ENCODE measurements around the gene MAP2K2. TPM values are rescaled to one million over a fixed set of nuclear protein-coding genes. Genes with fewer than 3 reads are reported as not detected.
"Not testable (repeated sequence)": the region's sequence is repeated elsewhere in the genome, so short reads cannot be mapped to it uniquely, and the experiment has no call there.

MAP2K2 gene
- total RNA-seq, 1 donor from 2014 or later, result 156 TPM

DNA sequence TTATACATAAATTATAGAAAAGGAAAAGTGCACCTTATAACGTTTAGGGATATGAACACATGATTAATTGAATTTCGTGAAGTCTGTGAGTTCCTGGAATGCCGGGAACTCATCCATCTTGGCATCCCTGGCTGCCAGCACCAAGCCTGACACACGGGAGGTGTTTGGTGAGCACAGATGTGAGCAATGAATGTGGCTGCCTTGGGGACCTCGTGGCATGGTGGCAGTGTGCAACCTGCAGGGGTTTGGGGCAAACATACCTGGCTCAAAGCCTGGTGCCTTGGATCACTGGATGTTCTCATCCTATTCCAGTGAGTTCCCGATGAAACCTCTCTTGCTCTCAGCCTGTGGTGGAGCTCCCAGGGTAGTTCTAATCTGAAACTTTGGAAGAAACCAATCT, 10.4 kb upstream of the MAP2K2 start:
- intact Hi-C loops (cut with micrococcal nuclease), result no loop called here

DNA sequence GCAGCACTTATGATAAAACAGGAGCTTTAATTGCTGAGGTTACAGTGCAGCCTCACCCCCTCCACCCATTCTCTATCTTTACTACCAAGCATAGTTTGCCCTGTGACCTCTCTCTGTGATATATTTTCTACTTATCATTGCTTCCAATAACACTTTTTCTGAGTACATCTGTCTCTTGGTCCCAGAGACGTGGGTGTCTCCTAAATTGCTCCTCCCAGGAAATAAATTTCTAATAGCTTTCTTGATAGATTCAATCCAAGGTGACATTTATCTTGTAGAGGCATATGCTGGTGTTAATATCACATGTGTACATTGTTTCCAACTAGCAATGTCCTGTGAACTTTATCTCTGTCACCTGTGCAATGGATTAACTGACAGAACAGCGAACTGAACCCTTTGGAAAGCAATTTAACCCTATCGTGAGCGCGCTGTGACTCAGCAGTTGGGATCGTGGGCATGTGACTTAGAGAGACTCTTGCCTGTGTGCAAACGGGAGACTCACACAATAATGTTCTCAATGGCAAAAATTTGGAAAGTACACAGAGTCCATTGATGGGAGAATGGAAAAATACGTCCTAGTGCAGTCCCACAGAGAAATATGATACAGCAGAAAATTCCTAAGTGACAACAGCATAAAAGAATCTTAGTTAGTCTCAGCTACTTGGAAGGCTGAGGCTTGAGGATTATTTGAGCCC, 7.0 kb upstream of the MAP2K2 start:
- intact Hi-C loops (cut with micrococcal nuclease), result no loop called here

DNA sequence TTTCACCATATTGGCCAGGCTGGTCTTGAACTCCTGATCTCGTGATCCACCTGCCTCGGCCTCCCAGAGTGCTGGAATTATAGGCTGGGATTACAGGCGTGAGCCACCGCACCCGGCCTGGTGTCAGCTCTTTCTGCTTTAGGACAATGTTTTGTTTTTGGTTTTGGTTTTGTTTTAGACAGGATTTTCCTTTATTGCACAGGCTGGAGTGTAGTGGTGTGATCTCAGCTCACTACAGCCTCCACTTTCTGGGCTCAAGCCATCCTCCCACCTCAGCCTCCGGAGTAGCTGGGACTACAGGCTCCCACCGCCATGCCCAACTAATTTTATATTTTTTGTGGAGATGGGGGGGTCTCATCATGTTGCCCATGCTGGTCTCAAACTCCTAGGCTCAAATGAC, 5.1 kb upstream of the MAP2K2 start:
- intact Hi-C loops (cut with micrococcal nuclease), result not testable (repeated sequence)

DNA sequence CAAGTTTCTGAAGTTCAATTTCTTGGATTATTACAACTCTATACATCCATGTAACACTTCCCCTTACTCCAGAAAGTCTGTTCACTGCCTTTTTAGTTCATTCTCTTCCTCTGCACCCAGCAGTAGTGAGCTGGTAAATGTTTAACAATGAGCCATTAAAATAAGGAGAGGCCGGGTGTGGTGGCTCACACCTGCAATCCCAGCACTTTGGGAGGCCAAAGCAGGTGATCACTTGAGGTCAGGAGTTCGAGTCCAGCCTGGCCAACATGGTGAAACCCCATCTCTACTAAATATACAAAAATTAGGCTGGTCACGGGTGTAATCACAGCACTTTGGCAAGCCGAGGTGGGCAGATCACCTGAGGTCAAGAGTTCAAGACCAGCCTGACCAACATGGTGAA, 3.4 kb upstream of the MAP2K2 start:
- intact Hi-C loops (cut with micrococcal nuclease), result not testable (repeated sequence)

DNA sequence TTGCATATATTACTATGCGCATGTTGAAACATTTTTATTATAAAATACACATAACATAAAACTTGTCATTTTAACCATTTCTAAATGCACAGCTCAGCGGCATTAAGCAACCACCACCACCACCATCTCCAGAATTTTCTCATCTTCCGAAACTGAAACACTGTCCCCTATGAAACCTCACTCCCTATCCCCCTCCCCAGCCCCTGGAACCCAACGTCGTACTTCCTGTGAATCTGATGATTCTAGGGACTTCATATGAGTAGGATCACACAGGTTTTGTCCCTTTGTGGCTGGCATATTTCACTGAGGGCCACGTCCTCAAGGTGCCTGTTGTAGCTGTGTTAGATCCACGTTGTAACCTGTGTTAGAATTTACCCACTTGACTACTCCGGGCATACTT, 716 bp upstream of the MAP2K2 start:
- intact Hi-C loops (cut with micrococcal nuclease), result loop anchor here (1.0 to 5.0 kb wide), 9 partner anchors 14 to 598 kb away; partner anchors contain the start of genes ANKRD24, APBA3, DPP9 and EEF2

DNA sequence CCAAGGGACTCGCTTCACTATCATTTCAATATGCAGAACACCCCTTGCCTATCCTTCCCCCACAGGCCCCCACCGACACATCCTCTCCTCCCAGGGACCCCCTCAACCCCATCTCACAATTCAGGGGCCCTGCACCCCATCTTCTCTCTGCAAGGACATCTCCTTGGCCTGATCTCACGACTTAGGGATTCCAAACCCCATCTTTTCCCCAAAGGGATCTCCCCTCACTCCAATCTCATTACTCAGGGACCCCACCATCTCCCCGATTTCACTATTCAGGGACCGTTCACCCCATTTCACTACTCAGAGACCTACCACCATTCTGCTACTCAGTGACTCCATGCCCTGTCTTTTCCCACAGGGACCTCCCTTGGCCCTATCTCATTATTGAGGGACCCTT, 1.4 kb downstream of the MAP2K2 start:
- intact Hi-C loops (cut with micrococcal nuclease), result loop anchor here (5.0 kb wide), 4 partner anchors 35 to 600 kb away; partner anchors contain the start of genes APBA3, DPP9, MRPL54 and PIAS4

DNA sequence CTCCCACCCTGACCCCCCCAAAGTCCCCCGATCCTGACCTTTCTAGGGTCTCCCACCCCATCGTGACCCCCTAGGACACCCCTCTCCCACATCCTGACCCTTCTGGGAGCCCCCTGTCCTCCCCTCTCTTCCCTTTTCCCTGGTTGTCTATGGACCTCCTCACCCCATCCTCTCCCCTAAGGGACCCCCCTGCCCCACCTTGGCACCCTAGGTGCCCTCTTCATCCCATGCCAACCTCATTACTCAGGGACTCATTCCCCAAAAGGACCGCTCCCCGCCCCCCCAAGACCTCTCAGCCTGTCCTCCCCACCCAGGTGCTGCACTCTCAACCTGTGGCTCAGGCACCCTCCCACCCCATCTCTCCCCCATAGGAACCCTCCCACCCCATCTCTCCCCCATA, 2.1 kb downstream of the MAP2K2 start:
- intact Hi-C loops (cut with micrococcal nuclease), result loop anchor here (5.0 kb wide), 4 partner anchors 35 to 600 kb away; partner anchors contain the start of genes APBA3, DPP9, MRPL54 and PIAS4

DNA sequence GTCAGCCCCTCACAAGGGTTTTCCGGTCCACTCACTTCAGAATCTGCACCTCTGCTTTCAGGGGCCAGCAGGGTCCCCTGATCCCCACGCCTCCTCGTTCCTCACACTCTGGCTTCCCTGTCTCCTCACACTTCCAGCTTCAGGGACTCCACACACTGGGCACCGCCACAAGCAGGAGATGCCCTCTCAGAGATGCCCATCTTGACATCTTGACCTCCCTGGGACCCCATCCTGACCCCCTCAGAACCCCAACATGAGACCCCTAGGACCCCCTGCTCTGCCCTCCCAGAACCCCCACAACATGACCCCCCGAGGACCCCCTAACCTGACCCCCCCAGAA, 2.7 kb downstream of the MAP2K2 start:
- intact Hi-C loops (cut with micrococcal nuclease), result loop anchor here (5.0 kb wide), 4 partner anchors 34 to 601 kb away; partner anchors contain the start of genes APBA3, DPP9, MRPL54 and PIAS4

DNA sequence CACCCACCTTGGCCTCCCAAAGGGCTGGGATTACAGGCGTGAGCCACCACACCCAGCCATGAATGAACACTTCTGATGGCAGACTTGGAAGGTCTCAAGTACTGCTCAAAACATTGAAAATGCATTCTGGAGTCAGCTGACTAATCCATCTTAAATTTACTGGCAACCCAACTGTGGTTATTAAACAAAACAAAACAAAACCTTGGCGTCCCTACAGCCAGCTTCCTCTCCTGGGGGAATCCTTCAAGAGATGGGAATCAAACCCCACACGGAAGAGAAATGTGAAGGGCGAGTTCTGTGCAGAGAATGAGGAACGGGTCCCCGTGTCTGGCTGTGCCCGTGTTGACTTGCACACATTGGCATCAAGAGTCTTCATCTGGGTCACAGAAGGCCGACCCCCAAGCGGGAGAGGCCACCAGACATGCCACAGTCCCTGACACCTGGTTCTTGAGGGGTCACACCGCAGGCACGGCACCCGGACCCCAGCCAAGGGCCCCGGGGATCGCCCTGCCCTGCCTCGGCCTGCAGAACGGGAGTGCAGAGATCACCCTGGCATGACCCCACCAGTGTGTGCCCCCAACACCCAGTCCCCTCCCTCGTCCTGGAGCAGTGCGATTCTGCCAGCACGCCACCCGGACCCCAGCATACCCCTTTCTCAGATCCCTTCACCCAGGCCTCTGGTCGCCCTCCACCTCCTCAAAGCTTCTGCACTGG, 3.2 kb downstream of the MAP2K2 start:
- intact Hi-C loops (cut with micrococcal nuclease), result loop anchor here (5.0 kb wide), 4 partner anchors 33 to 602 kb away; partner anchors contain the start of genes APBA3, DPP9, MRPL54 and PIAS4

DNA sequence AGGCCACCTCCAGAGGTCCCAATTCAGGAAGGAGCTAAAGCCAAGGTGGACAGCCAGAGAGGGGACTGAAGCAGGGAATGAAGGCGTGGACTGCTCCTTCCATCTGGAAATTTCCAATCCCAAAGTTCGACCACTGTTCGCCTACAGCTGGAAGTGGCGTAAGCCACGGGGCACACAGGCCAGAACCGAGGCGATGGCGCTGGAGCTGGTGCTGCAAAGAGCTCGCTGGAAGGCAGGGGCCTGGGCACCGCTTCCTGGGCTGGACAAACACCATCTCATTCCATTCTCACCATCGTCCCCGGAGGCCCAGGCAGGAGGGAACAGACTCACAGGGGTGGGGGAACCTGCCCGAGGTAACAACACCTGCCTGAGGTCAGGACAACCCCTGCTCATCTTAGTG, 4.2 kb downstream of the MAP2K2 start:
- intact Hi-C loops (cut with micrococcal nuclease), result loop anchor here (5.0 kb wide), 4 partner anchors 32 to 603 kb away; partner anchors contain the start of genes APBA3, DPP9, MRPL54 and PIAS4

DNA sequence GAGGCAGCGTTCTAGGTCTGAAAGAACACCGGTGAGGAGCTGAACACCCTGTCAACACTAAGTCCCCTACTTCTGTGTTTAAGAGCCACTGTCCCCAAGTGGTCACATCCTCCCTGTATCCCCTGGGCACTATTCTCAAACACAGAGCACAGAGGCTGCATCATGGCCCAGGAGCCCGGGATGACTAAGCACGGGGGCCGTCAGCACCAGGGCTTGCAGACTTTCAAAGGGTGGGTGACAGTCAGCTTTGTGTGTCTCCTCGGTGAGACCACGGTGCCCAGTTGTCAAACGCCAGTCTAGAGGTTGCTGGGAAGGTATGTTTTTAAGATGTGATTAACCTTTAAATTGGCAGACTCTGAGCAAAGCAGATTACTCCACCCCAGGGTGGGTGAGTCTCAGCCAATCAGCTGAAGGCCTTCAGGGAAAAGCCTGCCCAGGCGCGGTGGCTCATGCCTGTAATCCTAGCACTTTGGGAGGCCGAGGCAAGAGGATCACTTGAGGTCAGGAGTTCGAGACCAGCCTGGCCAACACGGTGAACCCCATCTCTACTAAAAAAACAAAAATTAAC, 8.0 kb downstream of the MAP2K2 start:
- intact Hi-C loops (cut with micrococcal nuclease), result loop anchor here (1.0 to 2.0 kb wide), 2 partner anchors 7 to 49 kb away; partner anchors contain the start of gene ZBTB7A

DNA sequence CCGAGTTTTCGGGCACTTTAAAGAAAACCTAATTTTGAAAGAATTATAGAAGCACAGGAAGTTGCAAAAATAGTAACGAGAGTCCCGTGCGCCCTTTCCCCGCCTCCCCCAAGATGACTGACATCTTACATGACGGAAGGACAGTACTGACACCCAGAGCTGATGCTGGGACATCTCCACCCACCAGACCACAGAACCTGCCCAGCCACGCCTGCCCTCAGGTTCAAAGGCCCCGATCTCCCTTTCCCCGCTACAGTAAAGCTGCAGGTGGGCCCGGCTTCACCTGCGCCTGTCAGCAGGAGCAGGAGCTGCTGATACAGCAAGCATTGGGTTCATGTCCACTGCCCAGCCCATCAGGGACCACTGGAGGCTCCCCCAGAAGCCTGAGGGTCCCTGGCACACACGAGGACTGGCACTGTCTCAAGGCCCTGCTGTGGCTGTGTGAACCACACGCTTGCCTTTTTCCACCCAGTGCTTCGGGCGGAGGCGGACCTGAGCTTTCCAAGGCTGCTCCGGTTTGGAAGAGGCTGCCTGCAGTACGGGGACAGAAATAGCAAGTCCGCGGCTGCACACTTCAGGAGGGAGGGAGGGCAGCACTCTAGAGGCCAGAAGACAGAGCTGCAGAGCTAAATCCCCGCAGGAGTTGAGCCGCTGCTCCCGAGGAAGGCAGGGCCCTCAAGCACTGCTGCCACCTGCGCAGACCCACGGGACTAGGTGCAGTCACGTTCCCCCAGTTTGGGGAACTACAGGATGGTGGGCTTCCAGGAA, 8.7 kb downstream of the MAP2K2 start:
- intact Hi-C loops (cut with micrococcal nuclease), result loop anchor here (1.0 to 2.0 kb wide), 2 partner anchors 8 to 48 kb away; partner anchors contain the start of gene ZBTB7A

DNA sequence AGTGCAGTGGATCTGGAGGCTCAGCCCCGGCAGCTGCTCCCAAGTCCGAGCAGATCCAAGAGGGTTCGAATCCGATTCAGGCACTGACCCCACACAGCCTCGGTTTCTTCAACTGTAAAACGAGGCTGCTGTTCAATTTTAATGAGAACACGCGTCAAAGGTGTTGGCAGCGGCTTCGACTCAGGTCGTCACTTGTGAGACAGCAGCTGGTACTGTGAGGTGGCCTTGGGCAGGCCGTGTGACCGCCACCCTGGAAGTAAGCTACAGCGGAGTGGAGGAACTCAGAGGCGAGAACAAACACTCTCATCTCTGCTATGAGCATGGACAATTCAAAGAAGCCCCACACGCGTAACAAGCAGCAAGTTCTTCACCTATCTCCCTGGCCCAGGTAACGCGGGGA, 9.7 kb downstream of the MAP2K2 start:
- intact Hi-C loops (cut with micrococcal nuclease), result loop anchor here (2.0 kb wide), 1 partner anchor 47 kb away; the partner anchor contains the start of gene ZBTB7A

DNA sequence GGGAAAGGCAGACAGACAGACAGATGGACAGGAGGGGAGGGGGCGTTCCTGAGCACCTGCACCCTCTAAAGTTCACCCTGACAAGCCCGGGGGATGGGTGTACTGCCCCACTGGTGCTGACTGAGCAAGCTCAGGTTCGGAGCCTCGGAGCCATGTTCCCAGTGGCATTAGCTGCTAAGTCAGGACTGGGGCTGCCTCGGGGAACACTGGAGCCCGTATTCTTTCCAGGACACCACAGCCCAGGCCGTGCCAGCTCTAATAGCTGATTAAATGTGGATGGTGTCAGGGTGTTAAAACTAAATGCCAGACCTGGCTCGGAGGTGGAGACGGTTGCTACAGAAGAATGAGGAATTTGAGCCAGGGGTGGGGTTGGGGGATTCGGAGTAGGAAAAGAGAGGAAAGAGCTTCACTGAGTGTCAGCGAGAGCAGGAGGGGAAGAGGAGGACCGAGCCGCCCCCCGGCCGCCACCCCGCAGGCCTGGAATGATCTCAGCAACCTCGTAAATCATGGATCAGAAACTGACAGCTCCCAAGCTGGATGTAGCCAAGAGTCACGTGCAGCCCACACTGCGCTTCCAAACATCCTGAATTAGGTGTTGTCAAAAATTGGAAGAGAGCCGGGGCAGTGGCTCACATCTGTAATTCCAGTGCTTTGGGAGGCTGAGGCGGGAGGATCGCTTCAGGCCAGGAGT, 10.4 kb downstream of the MAP2K2 start:
- intact Hi-C loops (cut with micrococcal nuclease), result loop anchor here (2.0 kb wide), 1 partner anchor 47 kb away; the partner anchor contains the start of gene ZBTB7A

DNA sequence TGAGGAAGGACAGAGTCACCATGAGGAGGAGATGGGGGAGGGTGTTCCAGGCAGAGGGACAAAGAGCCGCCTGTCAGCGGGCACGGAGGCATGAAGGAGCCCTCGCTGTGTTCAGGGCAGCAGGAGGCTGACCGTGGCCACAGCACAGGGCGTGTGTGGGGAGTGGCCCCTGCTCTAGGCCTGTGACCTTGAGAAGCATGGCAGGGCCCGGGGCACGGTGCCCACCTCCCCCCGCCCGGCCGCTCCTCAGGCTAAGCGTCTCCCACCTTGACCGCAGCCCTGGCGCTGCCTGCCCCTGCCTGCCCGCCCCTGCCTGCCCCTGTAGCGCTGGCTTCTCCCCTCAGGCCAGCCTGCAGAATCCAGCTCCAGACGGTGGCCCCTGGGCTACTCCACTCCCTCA, 11.6 kb downstream of the MAP2K2 start:
- intact Hi-C loops (cut with micrococcal nuclease), result no loop called here

DNA sequence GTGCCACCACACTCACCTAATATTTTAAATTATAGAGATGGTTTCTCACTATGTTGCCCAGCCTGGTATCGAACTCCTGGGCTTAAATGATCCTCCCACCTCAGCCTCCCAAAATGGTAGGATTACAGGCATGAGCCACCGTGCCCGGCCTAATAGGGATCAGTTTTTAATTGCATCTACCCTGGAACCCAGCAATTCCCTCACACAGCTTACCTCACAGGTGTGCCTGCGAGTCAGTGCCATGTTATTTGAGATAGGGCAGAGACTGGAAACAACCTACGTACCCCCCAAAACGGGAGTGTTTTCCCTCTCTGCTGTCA, 14.3 kb downstream of the MAP2K2 start:
- intact Hi-C loops (cut with micrococcal nuclease), result no loop called here

DNA sequence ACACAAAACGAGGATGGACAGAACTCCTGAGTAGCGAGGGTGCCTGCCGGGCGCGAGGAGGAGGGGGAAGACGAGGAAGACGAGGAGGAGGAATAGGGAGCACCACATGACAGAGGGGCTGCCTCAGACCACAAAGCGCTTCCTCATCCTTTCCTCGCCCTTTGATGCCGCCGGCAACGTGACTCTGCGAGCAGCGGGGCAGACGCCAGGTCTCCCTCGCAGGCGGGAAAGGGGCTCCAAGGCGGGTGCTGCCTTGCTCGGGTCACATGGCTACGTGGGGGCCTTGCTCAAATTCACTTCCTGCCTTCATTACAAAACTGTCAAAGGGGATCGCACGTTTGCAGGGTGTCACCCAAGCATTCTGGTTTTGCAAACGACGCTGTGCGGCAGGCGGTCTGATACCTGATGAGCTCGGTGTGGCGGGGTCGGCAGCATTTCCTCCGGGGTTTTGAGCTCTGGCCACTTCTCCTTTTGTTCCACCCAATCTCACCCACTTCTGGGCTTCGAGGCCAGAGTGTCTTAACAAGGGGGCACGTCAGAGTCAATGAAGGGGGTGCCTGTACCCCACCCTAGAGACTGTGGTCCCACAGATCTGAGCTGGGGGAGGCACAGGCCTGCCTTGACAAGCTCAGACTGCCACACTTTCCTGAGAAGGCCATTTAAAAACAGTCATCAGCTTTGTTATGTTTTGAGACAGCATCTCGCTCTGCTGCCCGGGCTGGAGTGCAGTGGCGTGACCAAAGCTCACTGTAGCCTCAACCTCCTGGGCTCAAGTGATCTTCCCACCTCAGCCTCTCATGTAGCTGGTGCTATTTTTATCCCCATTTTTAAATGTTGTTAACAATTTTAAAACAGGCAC, 14.9 kb downstream of the MAP2K2 start:
- intact Hi-C loops (cut with micrococcal nuclease), result no loop called here

DNA sequence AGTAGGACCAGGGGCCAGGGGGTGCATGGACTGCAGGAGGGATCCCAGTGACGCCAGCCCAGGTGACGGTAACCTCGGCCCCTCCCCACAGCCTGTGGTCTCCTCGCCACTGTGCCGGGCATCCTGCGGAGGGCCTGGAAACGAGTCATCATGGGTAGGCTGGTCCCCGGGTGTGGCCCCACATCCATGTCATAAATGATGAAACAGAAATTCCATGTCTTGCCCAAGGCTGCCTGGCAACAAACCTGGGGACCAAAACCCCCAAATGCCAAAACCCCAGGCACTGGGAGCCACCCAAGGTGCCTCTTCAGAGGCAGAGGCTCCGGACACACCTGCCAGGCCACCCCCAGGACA, 20.9 kb downstream of the MAP2K2 start:
- intact Hi-C loops (cut with micrococcal nuclease), result no loop called here

DNA sequence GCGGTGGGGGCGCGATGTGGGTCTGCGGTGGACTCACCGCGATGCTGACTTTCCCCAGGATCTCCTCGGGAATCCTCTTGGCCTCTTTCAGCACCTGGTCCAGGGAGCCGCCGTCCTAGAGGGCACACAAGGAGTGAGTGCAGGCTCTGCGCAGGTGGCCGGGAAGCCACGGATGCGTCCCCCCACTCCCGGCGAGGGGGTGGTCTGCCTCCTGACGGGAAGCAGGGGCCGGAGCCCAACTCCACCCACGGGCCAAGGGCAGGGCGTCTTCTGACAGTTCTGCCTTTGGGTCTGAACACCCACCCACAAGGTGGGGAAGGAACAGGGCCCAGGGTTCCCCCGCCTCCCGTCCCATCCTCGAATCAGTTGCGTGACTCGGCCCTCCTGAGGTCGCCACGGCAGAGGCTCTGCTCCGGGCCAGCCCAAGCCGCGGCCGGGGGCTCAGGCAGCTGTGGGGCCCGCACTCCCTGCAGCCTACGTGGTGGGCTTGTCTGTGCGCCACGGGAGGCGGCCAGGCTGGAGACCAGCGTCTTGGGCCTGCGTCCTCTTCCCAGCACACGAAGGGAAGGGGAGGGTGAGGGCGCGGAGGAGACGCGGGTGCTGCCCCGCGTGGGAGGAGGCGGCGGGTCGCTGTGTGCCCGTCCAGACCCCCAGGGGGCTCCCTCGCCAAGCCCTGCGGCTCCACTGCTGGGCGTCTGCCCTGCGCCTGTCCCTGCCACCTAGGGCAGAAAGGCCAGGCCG, 21.4 kb downstream of the MAP2K2 start:
- intact Hi-C loops (cut with micrococcal nuclease), result no loop called here

Measured in T-helper 1 cell treated with Interleukin-12 subunit alpha and Interleukin-12 subunit beta and Interleukin-4 antibody, amounts not matched to agents 30 ng/mL and 1 ng/mL, for 36 hours (primary cell).